Smooth muscle cell (in vitro differentiated cells): ENCODE measurements around the gene YTHDC2. TPM values are rescaled to one million over a fixed set of nuclear protein-coding genes. Genes with fewer than 3 reads are reported as not detected.

Experiments used
- DNase-seq: peaks from one replicate; lab custom pipeline; 2025; ENCODE audit not compliant: unreplicated experiment; lab: John Stamatoyannopoulos, UW
- H2AFZ ChIP-seq: fragments of 200-600 bp; sonication (generic); 2 replicates; pipeline ENCODE4 v1.6.0; 2016; ENCODE audit warnings: antibody characterized with exemption, low read depth, mild to moderate bottlenecking
- H3F3A ChIP-seq: fragments of 200-600 bp; sonication (generic); 2 replicates; pipeline ENCODE4 v1.6.0; 2017; ENCODE audit warnings: antibody characterized with exemption, low read depth
- H3K27ac ChIP-seq: fragments of 200-600 bp; sonication (generic); 2 replicates; pipeline ENCODE4 v1.5.1; 2016; ENCODE audit warnings: low read depth, mild to moderate bottlenecking
- H3K27me3 ChIP-seq: fragments of 200-600 bp; sonication (generic); 2 replicates; pipeline ENCODE4 v1.6.1; 2016; ENCODE audit warnings: low read depth, mild to moderate bottlenecking
- H3K36me3 ChIP-seq: fragments of 200-600 bp; sonication (generic); 2 replicates; pipeline ENCODE4 v1.5.1; 2016; ENCODE audit warnings: low read depth
- H3K4me1 ChIP-seq: fragments of 200-600 bp; sonication (generic); 2 replicates; pipeline ENCODE4 v1.5.1; 2016; ENCODE audit warnings: low read depth
- H3K4me2 ChIP-seq: fragments of 200-600 bp; sonication (generic); 2 replicates; pipeline ENCODE4 v1.6.0; 2016; ENCODE audit warnings: mild to moderate bottlenecking
- H3K4me3 ChIP-seq: fragments of 200-600 bp; sonication (generic); 2 replicates; pipeline ENCODE4 v1.5.1; 2016; ENCODE audit warnings: mild to moderate bottlenecking
- H3K79me2 ChIP-seq: fragments of 200-600 bp; sonication (generic); 2 replicates; pipeline ENCODE4 v1.6.0; 2016; ENCODE audit warnings: low read depth, mild to moderate bottlenecking
- H3K9ac ChIP-seq: fragments of 200-600 bp; sonication (generic); 2 replicates; pipeline ENCODE4 v1.6.0; 2016; ENCODE audit warnings: low read depth
- H3K9me3 ChIP-seq: fragments of 200-600 bp; sonication (generic); replicated peaks from 2 replicates; pipeline ENCODE4 v1.5.1; 2016; ENCODE audit warnings: low read depth
- H4K20me1 ChIP-seq: fragments of 200-600 bp; sonication (generic); 2 replicates; pipeline ENCODE4 v1.6.0; 2016; ENCODE audit warnings: low read depth
- CTCF ChIP-seq: fragments of 200-600 bp; sonication (generic); IDR thresholded peaks from 2 replicates; pipeline ENCODE4 v1.5.1; 2017; ENCODE audit warnings: borderline replicate concordance, mild to moderate bottlenecking, antibody characterized with exemption; ENCODE audit not compliant: insufficient read depth, poor library complexity, severe bottlenecking
- WGBS: methylation state at CpG from one replicate; pipeline ENCODE4 v1.1.7; 2016; ENCODE audit warnings: low lambda C conversion rate; 5-methylcytosine and 5-hydroxymethylcytosine counted together
- polyA plus RNA-seq: library from polyadenylated mRNA; unstranded; fragments of >200 nt; fragmentation: Nextera tagmentation; extraction: Ambion mirVana; gene quantifications from 2 replicates; pipeline ENCODE4 v1.2.1, GENCODE V29; 2016
- total RNA-seq: library from RNA; depleted of rRNA; stranded (reverse); fragments of >200 nt; gene quantifications from 2 replicates; pipeline ENCODE4 v1.2.3, GENCODE V29; 2014

YTHDC2 gene
- total and polyA plus RNA-seq, 2 experiments from 2014 or later: 5.4 to 12.7 TPM

- no peak overlapping the region for H3K4me2 ChIP-seq
- no peak overlapping the region for H3K27ac ChIP-seq
- H3K79me2 ChIP-seq: no peaks in the 10 kb centered on the region
- TF ChIP-seq CTCF: no peak
- H3K4me3 ChIP-seq: no peak overlapping the region
- H3K9ac ChIP-seq: no peak overlapping the region
- H2AFZ ChIP-seq: no peak overlapping the region
- no peaks in the 10 kb centered on the region for H3F3A ChIP-seq
- no peaks in the 10 kb centered on the region for H3K9me3 ChIP-seq
- WGBS: 75% methylated on average over 5 of the region's 5 CpGs
- no peaks in the 10 kb centered on the region for H3K36me3 ChIP-seq
- H4K20me1 ChIP-seq: no peaks in the 10 kb centered on the region
- no peaks in the 10 kb centered on the region for H3K27me3 ChIP-seq
- H3K4me1 ChIP-seq: no peaks in the 10 kb centered on the region
- DNase-seq: no peak
These were observed 33.3 kb upstream of the YTHDC2 start for GRCh38 chr5:113480243-113480642.

- H3K27ac ChIP-seq: no peak overlapping the region
- peak overlapping the region; percentile 81 for H3K4me3 ChIP-seq
- no peaks in the 10 kb centered on the region for H3K4me1 ChIP-seq
- no peaks in the 10 kb centered on the region for H3K79me2 ChIP-seq
- H4K20me1 ChIP-seq: no peaks in the 10 kb centered on the region
- no peaks in the 10 kb centered on the region for H3K36me3 ChIP-seq
- TF ChIP-seq CTCF: no peak
- H2AFZ ChIP-seq: peak overlapping the region; percentile 99
- no peak for DNase-seq
- WGBS: 2% methylated on average over 18 of the region's 18 CpGs
- H3F3A ChIP-seq: peaks cover 8% of the 10 kb centered on the region
- H3K27me3 ChIP-seq: no peaks in the 10 kb centered on the region
- no peaks in the 10 kb centered on the region for H3K9me3 ChIP-seq
- peak overlapping the region; percentile 67 for H3K9ac ChIP-seq
- peak overlapping the region; percentile 94 for H3K4me2 ChIP-seq
These were observed 26.1 kb upstream of the YTHDC2 start for GRCh38 chr5:113487416-113487780.

- Histone ChIP-seq H3K9me3 (no peaks in the 10 kb centered on the region), H2AFZ (peak within 1 kb of the TSS; percentile 99), H4K20me1 (no peaks in the 10 kb centered on the region), H3F3A (peaks cover 8% of the 10 kb centered on the region), H3K27me3 (no peaks in the 10 kb centered on the region), H3K36me3 (no peaks in the 10 kb centered on the region), H3K4me3 (peak within 1 kb of the TSS; percentile 81), H3K79me2 (no peaks in the 10 kb centered on the region), H3K4me2 (peak within 1 kb of the TSS; percentile 94), H3K9ac (peak within 1 kb of the TSS; percentile 67), H3K4me1 (no peaks in the 10 kb centered on the region), H3K27ac (peak within 1 kb of the TSS; percentile 43)
- peak; percentile 80 for DNase-seq
- TF ChIP-seq CTCF: no peak
- under 1% methylated on average over 85 of the region's 86 CpGs for WGBS
These were observed 25.5 kb upstream of the YTHDC2 start, which contains the start of gene MCC for GRCh38 chr5:113487781-113488644. Gene MCC, minus strand, starts transcription at chr5:113488453.
